ENCODE results near the gene UBE2Q1.

DNA sequence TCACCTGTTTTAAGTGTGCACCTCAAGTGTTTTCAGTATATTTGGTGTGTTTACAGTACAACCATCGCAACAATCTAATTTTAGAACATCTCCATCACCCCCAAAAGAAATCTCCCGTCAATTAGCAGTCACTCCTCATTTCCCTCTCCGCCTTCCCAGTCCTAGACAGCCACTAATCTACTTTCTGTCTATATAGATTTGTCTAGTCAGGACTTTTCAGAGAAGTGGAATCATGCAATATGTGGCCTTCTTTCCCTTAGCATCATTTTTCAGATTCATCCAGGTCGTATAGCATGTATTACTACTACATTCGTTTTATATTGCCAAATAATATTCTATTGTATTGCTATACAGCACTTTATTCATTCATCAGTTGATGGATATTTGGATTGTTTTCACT lies 54.6 kb downstream of the UBE2Q1 start:
- TF ChIP-seq, protein P1, sequence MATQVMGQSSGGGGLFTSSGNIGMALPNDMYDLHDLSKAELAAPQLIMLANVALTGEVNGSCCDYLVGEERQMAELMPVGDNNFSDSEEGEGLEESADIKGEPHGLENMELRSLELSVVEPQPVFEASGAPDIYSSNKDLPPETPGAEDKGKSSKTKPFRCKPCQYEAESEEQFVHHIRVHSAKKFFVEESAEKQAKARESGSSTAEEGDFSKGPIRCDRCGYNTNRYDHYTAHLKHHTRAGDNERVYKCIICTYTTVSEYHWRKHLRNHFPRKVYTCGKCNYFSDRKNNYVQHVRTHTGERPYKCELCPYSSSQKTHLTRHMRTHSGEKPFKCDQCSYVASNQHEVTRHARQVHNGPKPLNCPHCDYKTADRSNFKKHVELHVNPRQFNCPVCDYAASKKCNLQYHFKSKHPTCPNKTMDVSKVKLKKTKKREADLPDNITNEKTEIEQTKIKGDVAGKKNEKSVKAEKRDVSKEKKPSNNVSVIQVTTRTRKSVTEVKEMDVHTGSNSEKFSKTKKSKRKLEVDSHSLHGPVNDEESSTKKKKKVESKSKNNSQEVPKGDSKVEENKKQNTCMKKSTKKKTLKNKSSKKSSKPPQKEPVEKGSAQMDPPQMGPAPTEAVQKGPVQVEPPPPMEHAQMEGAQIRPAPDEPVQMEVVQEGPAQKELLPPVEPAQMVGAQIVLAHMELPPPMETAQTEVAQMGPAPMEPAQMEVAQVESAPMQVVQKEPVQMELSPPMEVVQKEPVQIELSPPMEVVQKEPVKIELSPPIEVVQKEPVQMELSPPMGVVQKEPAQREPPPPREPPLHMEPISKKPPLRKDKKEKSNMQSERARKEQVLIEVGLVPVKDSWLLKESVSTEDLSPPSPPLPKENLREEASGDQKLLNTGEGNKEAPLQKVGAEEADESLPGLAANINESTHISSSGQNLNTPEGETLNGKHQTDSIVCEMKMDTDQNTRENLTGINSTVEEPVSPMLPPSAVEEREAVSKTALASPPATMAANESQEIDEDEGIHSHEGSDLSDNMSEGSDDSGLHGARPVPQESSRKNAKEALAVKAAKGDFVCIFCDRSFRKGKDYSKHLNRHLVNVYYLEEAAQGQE (IDR thresholded peaks at IDR 0.05; ENCODE audit: unreplicated experiment): no peak
- TF ChIP-seq, protein P2, sequence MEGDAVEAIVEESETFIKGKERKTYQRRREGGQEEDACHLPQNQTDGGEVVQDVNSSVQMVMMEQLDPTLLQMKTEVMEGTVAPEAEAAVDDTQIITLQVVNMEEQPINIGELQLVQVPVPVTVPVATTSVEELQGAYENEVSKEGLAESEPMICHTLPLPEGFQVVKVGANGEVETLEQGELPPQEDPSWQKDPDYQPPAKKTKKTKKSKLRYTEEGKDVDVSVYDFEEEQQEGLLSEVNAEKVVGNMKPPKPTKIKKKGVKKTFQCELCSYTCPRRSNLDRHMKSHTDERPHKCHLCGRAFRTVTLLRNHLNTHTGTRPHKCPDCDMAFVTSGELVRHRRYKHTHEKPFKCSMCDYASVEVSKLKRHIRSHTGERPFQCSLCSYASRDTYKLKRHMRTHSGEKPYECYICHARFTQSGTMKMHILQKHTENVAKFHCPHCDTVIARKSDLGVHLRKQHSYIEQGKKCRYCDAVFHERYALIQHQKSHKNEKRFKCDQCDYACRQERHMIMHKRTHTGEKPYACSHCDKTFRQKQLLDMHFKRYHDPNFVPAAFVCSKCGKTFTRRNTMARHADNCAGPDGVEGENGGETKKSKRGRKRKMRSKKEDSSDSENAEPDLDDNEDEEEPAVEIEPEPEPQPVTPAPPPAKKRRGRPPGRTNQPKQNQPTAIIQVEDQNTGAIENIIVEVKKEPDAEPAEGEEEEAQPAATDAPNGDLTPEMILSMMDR (conservative IDR thresholded peaks at IDR 0.05; ENCODE audit: low read depth in 2 of 2): no peak
- no peak for TF ChIP-seq CREB1 (CRISPR knock-in tag; IDR thresholded peaks at IDR 0.05; ENCODE audit: low read depth)

Data from GM23338 (cell line).